Inferior parietal cortex (tissue), 1 donor: ENCODE data around the gene BLOC1S4.

Source experiments
- DNase-seq: peaks from one replicate; pipeline ENCODE4 v3.0.0-alpha.2; 2016; ENCODE audit errors: extremely low spot score

Gene BLOC1S4

GRCh38 chr4:6763330-6763851 is 47.4 kb downstream of the BLOC1S4 start:
- DNase-seq: no peak

DNA sequence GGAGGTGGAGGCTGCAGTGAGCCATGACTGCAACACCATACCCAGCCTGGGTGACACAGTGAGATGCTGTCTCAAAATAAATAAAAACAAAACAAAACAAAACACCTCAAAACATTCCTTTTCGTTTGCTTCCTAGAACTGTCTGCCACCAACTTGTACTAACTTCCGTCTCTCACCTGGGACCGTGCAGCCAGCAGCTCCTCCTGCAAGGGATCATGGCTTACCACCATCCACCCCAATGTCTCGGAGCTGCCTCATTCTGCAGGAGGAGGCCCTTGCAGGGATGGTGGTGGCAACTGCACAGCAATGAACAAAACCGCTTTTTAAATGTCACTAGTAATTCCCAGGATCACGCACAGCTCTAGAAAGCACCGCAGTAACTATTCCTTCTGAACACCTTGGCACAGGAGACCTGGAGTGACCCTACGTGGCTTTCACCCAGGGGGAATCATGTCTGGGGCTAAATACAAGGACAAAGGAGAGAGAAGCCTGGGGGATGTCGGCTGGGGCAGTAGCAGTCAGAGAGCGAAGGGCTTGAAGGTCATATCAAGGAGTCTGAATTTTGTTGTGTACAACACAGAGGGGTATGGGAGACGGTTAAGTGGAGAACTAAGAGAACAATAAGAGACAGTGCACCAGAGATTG is 49.1 kb downstream of the BLOC1S4 start:
- DNase-seq: no peak

GRCh38 chr4:6765703-6766102 is 49.7 kb downstream of the BLOC1S4 start:
- no peak for DNase-seq
